ENCODE data around the gene ZNF385C.
"Not testable (repeated sequence)": the region's sequence is repeated elsewhere in the genome, so short reads cannot be mapped to it uniquely, and the experiment has no call there.

The ZNF385C gene, protein sequence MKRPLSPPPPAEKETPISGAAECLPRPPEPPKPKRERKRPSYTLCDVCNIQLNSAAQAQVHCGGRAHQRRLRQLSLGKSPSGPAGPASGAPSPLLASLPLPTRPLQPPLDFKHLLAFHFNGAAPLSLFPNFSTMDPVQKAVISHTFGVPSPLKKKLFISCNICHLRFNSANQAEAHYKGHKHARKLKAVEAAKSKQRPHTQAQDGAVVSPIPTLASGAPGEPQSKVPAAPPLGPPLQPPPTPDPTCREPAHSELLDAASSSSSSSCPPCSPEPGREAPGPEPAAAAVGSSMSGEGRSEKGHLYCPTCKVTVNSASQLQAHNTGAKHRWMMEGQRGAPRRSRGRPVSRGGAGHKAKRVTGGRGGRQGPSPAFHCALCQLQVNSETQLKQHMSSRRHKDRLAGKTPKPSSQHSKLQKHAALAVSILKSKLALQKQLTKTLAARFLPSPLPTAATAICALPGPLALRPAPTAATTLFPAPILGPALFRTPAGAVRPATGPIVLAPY

DNA sequence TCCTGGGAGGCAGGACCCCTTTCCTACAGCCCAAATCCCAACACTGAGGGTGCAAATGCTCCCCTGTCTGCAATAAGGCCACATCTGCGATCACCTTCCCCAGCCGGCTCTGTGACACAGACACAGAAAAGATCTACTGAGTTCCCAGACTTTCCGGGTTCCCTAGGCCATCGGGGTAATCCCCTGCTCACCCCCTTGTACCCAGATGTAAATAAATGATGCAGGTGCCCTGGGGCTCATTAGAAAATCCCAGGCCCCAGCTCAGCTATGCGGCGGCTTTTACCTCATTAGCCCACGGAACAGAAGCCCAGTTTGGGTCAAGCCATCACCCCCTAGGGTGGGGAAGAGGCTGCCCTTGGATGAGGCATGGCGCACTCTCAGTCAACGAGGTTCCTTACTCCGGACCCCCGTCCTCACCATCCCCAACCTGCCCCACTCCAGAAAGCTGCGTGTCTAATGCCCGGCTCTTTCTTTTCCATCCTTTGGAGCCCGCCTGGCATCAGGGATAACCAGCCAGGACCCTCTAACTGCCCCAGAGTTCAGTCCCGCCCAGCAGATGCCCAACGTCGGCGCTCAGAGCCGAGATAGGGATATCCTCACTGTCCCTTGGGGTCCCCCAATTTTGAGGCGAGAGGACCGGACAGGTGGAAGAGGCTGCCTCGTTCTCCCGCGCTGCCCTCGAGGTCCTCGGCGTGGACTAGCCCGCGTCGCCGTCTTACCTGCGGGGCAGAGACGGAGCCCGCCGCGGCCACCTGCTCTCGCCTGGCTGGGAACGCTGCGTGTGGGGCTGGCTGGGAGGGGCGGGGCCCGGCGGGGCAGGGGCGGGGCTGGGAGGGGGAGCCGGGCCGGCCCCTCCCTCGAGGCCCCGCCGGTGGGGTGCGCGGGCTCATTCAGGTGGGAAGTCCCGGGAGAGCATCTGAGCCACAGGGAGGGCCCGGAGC, at the start of gene ZNF385C:
ZNF385C (minus strand) TSS at position 783 of the 941 bp plus-strand sequence. CDS start 35,417 bp downstream, outside the sequence.
- in situ Hi-C loops (cut with MboI; ENCODE audit: low sequenced_read_pairs): no loop called here

DNA sequence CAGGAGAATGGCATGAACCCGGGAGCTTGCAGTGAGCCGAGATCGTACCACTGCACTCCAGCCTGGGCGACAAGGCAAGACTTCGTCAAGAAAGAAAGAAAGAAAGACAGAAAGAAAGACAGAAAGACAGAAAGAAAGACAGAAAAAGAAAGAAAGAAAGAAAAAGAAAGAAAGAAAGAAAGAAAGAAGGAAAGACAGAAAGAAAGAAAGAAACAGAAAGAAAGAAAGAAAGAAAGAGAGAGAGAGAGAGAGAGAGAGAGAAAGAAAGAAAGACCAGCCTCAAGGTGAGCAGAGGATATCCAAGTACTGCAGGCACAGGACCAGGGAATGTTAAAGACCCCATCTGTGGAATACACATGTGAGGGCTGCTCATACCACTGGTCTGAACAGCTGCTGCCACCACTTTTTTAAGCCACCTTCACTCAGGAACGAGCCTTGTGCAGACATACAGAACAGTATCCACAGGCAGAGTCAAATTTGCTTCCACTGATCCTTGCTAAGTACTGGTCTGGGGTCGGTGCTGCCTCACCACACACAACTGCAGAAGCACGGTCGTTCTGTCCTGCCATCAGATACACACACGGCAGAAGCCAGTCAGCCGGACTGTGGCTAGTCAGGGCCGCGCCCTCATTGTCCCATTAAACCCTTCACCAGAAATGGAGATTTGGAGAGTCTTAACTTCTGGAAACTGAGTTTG, 48.8 kb upstream of the ZNF385C start:
- in situ Hi-C loops (cut with MboI; ENCODE audit: low sequenced_read_pairs): no loop called here

DNA sequence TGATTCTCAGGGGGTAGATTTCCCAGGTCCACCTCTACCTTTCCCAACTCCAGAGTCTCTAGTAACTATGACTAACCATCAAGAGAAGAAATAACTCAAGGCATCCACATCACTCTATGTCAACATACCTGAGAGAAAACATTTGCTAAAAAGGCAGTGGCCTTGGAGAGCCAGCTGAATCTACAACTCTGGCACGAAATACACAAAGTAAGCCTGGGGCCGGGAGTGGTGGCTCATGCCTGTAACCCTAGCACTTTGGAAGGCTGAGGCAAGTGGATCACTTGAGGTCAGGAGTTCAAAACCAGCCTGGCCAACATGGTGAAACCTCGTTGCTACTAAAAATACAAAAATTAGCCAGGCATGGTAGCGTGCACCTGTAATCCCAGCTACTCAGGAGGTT, 44.9 kb upstream of the ZNF385C start:
- in situ Hi-C loops (cut with MboI; ENCODE audit: low sequenced_read_pairs): not testable (repeated sequence)

DNA sequence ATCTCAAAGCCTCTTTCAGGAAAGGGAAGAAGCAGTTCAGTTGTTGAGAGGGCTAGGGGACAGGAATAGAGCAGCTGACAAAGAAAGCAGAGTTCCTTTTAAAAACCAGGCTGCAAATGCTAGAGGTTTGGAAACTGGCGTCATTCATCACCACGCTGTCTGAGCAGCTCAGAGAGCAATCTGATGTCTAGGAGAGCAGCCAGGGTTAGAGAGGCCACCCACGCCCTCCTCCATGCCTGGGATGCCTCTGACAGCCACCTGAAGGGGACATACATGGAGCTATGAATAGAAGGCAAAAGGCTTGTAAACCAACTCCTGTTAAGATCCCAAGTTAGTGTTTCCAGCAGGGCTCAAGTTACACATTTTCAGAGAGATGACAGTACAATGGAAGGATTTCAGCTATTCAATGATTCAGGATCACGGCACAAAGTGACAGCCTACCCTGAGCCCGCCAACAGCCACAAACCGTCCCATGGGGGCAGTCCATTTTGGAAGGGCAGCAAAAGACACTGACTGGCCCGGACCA, 44.2 kb upstream of the ZNF385C start:
- in situ Hi-C loops (cut with MboI; ENCODE audit: low sequenced_read_pairs): no loop called here

DNA sequence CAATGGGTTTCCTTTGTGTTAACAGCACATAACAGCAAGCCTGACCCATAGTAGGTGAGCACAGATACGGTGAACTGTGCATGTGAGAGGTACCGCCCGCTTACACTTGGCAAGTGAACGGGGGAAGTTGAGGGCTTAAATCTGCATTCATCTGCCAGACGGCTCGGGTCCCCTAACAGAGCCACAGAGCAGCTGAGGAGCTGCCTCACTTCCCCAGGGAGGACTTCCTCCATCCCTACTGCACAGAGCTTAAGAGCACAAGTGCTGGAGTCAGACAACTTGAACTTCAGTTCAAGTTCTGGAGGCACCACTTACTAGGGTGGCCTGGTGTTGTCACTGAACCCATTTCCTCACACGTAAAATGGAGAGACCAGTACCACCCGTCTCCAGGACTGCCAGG, 43.1 kb upstream of the ZNF385C start:
- in situ Hi-C loops (cut with MboI; ENCODE audit: low sequenced_read_pairs): no loop called here

DNA sequence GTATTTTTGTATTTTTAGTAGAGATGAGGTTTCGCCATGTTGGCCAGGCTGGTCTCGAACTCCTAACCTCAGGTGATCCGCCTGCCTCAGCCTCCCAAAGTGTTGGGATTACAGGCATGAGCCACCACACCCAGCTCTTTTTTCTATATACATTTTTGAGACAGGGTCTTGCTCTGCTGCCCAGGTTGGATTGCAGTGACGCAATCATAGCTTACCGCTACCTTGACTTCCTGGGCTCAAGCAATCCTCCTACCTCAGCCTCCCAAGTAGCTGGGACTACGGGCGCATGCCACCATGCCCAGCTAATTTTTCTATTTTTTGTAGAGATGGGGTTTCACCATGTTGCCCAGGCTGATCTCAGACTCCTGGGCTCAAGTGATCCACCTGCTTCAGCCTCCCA, 42.4 kb upstream of the ZNF385C start:
- in situ Hi-C loops (cut with MboI; ENCODE audit: low sequenced_read_pairs): not testable (repeated sequence)

DNA sequence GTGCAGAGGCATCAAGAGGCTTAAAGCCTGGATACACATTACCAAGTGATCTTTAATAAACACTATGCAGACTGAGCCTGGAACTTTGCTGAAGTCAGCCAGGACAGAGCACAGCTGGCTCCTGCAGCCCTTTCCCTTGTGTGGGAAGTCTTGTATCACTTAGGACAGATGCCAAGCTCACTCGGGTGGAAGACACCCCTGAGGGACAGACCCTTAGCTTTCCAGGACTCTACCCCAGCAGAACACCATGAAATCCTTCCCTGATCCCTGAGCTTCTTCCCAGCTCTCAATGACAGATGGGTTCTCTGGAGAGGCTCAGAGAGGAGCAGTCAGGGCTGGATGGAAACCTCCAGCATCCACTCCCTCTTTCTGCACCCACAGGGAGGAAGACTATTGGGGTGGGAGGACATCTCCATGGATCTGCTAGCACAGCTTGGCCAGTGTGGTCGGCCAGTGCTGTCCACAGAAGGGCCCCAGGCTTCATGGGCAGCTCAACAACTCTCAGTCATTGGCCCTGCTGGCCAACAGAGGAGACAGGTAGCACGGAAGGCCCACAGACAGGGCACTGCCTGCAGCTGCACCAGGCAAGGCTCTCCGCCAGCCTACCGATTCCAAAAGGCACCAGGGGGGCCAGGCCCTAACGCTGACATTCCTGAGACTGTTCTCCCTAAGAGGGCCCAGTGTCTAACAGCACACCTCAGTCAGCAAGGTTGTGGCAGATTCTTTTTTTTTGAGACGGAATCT, 40.6 kb upstream of the ZNF385C start:
- in situ Hi-C loops (cut with MboI; ENCODE audit: low sequenced_read_pairs): no loop called here

DNA sequence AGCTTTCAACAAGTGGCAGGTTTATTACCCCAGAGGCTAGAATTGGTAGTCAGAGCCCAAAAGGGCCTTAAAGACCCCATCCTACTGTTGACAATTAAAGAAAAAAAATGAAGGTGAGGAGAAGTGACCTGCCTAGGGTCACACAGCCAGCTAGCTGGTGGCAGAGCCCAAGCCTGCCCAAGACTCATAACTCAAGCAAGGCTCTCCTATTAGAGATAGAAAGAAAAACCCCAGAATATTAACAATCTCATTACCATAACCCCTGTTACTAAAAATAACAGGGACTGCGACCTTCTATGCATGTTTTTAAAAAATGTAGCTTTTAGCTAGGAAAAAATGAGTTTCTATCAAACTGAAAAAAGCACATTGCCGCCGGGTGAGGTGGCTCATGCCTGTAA, 38.4 kb upstream of the ZNF385C start:
- in situ Hi-C loops (cut with MboI; ENCODE audit: low sequenced_read_pairs): no loop called here

DNA sequence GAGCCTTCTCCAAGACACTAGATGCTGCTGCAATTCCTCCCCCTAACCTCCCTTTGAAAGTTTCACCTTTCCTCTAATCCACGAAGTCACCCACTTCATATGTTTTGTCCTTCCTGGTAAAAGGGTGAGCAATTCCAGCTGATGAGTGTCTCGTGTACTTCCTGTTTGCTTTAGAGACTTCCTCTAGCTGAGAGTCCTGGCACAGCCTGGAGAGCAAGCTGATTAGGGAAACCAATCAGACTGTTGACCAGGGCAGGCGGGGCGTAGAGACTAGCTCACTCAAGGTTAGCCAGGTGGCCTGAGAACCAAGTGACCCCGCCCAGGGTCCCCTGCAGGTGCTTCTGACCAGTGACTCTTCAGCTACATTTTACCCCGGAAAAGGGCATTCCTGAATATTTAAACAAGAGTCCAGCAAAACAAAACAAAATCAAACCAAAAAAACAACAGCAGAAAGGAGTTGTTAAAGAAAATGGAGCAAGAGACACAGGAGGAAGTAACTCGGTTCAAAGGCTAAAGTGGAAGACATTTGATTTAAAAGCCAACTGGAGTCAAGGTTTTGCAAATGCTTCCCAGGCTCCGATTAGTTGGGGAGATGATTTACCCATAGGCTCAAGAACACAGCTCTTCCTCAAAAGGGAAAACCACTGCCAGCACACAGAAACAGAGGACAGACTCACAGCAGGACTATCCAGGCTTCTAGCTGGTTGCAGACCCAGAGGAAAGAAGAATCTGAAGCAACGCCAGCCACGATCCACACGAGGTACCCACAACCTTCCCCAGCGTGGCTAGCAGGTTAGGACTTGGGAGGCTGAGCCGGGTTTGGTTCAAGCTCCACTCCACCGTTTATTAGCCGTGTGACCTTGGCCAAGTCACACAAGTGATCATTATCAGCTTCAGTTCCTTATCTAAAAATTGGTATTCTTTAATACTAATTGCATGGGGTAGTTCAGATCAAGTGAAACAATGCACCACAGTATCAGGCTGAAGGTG, 37.7 kb upstream of the ZNF385C start:
- in situ Hi-C loops (cut with MboI; ENCODE audit: low sequenced_read_pairs): no loop called here

DNA sequence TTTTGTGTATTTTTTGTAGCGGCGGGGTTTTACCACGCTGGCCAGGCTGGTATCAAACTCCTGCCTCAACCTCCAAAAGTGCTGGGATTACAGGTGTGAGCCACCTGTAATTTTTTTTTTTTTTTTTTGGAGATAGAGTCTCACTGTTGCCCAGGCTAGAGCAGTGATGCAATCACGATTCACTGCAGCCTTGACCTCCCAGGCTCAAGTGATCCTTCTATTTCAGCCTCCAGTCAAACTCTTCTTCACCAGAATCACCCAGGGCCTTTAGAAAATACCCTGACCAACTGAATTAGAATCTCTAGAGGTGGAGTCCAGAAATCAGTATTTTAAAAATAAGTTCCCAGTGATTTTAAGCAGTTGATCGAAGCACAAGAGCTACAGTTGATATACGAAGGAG, 36.9 kb upstream of the ZNF385C start:
- in situ Hi-C loops (cut with MboI; ENCODE audit: low sequenced_read_pairs): no loop called here

DNA sequence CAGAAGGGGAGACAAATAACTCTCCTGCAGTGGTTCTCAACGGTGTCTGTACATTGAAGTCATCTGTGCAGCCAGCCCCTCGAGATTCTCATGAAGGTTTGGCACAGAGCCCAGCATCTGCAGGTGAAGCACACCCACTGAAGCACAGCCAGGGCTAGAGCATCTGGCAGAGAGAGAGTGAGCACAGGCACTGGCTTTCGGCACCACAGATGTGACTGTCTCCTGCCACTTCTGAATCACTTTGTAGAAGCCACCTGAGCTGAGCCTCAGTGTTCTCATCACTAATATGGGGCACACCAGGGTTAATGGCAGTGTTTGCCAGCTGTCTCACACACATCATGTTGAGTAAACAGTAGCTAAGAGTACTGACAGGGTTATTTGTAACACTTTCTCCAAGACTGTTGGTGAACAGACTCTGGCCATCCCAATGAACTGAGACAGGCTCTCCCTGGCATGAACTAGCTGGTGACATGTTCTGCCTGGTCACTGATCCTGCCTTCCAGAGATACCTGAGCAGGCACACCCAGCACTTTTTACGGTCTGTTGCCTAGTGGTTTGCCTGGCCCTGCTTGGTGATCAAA, 35.3 kb upstream of the ZNF385C start:
- in situ Hi-C loops (cut with MboI; ENCODE audit: low sequenced_read_pairs): no loop called here

DNA sequence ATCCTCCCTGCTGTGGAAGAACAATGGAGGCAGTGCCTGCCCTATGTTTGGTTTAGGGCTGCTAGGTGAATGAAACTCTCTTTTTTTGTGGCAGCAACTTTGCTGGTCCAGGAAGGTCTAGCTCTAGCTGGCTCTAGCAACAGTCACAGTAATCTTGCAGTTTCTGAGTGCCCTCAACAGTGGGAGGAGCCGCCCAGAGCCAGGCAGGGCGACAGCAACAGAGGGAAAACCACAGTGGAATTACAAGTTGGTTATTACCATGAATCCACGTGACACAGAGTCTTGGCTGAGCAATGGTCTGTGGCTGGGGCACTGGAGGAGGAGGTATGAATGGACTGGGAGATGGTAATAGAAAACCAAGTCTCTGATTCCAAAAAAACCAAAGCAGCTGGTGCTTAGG, 34.7 kb upstream of the ZNF385C start:
- in situ Hi-C loops (cut with MboI; ENCODE audit: low sequenced_read_pairs): no loop called here

DNA sequence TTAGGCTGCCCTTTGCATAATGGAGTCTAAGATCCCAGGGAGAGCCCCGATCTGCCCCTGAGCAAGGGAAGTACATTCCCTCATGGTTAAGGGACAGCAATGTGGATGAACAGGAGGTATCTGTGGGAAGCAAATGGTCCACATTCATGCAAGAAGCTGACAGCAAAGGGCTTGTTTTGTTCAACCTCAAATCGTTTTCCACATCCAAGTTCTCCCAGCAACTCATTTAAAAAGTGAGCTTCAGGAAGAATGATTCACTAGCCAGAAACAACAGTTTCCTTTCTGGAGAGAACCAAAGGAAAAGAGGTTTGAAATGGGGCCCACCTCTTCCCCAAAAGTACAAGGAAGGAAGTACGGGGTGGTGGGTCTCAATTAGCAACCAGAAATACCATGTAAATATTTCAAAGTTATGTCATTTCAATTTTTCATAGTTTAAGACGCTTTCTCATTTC, 33.7 kb upstream of the ZNF385C start:
- in situ Hi-C loops (cut with MboI; ENCODE audit: low sequenced_read_pairs): no loop called here

DNA sequence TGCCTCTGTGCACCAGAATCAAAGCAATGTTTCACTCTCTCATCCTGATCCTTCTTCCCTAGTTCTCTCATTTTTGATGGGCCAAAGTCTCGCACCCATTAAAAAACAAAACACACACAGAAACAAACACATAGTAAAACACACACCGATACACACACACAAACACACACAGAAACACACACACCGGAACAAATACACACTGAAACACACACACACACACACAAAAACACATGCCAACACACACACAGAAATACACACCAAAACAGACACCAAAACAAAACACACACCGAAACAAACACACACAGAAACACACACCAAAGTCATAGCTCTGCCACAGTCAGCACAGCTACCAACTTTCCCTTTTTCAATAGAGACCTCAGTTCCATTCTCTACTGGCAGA, 33.0 kb upstream of the ZNF385C start:
- in situ Hi-C loops (cut with MboI; ENCODE audit: low sequenced_read_pairs): no loop called here

DNA sequence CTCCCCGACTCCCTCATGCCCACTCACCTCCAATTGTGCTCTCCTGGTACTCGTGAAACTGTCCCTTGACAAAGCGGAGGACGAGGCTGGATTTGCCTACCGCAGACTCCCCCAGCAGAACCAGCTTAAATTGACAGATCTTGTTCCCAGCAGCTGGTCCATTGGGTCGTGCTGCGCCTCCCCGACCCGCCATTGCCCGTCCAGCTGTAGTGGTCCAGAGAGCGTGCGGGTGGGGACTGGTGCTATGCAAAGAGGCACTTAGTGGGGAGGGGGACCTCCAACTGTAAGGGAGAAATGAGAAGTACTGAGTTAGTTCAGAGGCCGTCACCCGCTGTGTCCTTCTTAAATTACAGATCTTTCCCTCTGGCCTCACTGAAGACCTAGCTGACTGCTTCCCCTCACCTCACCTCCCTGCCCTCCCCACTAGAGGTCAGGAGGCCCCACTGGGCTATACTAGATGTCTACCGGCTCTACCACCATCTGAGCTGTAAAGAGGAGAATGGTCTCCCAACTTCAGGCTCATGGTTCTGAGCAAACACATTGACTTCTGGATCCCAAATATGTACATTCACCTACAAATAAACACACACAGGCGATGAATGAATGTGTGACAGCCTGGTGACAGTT, 32.1 kb upstream of the ZNF385C start:
- in situ Hi-C loops (cut with MboI; ENCODE audit: low sequenced_read_pairs): no loop called here

DNA sequence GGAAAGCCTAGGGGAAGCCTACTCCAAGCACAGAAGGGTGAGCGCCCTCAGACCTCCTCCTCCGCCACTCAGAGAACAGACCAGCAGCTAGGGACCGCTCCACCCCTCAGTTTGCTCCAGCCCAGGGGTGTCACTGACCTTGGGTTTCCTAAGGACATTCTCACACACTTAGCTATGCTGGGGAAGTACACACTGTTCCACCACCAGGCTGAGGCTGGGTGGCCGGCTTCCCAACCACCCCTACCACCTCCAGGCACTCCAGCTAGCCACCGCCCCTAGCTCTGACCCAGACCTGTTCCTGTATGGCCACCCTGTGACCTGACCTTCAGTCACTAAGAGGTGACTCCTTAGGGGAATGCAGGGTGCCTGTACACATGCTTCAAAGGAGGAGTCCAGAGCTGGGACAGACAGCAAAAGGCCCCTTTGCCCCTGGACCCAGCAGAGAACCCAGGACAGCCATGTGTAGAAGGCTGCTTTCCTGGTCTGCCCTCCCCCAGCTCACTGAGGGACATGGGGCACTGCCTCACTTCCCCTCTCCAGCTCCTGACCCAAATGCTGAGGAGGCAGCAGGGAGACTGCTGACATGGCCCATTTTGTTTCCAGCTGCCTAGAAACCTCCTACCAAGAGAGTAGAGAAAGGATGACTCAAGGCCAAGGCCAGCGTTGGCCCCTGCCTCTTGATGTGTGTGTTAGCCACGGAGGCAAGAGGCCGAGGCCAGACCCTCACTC, 31.0 kb upstream of the ZNF385C start:
- in situ Hi-C loops (cut with MboI; ENCODE audit: low sequenced_read_pairs): no loop called here

DNA sequence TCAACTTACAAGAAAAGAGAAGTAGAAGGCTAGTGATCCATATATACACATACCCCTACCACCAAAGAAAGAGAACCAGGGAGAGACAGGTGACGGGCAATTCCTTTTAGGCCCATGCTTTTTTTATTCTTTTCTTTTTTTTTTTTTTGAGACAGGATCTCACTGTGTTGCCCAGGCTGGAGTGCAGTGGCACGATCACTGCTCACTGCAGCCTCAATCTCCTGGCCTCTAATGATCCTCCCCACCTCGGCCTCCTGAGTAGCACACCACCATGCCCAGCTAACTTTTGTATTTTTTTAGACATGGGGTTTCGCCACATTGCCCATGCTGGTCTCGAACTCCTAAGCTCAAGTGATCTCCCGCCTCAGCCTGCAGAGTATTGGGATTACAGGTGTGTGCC, 29.1 kb upstream of the ZNF385C start:
- in situ Hi-C loops (cut with MboI; ENCODE audit: low sequenced_read_pairs): no loop called here

All from HL-60/S4 treated with phorbol 12-myristate 13-acetate at 8.2 ng/mL for 4 days and 3 days (cell line).